IMR-90 (cell line): ENCODE data around the gene HIF1A. TPM values are rescaled to one million over a fixed set of nuclear protein-coding genes. Genes with fewer than 3 reads are reported as not detected.

Experiments used
- ATAC-seq: fragments of 200-7000 bp; cut with Tn5 transposase; 2 replicates; pipeline ENCODE4 v1.9.1; 2020; ENCODE audit warnings: low read depth, mild to moderate bottlenecking, moderate library complexity
- BruUV-seq: library from RNA; stranded (reverse); fragments of 400-500 nt; replicated peaks from 2 replicates; lab custom pipeline; 2021; lab: Mats Ljungman, UMichigan
- CTCF ChIA-PET: fragments of 300-600 bp; formaldehyde crosslinking; extraction: SDS; loops from one replicate; lab custom pipeline; 2021; ENCODE audit warnings: antibody characterized with exemption; lab: Yijun Ruan, JAX
- POLR2A ChIA-PET: fragments of 300-600 bp; sonication (Branson Sonifier 250); formaldehyde crosslinking; loops from one replicate; lab custom pipeline; 2022; ENCODE audit warnings: antibody characterized with exemption; ENCODE audit not compliant: unreplicated experiment; lab: Charles Lee
- DNase-seq: peaks from one replicate; pipeline ENCODE4 v3.0.0; 2013
- H2AFZ ChIP-seq: replicated peaks from 2 replicates; pipeline ENCODE3; 2013; ENCODE audit warnings: low read length, mild to moderate bottlenecking; ENCODE audit not compliant: poor library complexity
- H2AK5ac ChIP-seq: 2 replicates; pipeline ENCODE4 v1.6.1; 2013; ENCODE audit warnings: low read depth, low read length, inconsistent platforms
- H2AK9ac ChIP-seq: replicated peaks from 2 replicates; pipeline ENCODE3; 2013; ENCODE audit warnings: mild to moderate bottlenecking, low read depth, low read length, moderate library complexity; ENCODE audit not compliant: poor library complexity
- H2BK120ac ChIP-seq: 2 replicates; pipeline ENCODE4 v1.6.1; 2013; ENCODE audit warnings: low read depth, low read length, inconsistent platforms
- H2BK15ac ChIP-seq: 3 replicates; pipeline ENCODE4 v1.6.1; 2013; ENCODE audit warnings: low read depth, low read length, inconsistent platforms
- H2BK20ac ChIP-seq: 2 replicates; pipeline ENCODE4 v1.6.1; 2013; ENCODE audit warnings: low read depth, mild to moderate bottlenecking, inconsistent platforms, low read length, moderate library complexity
- H2BK5ac ChIP-seq: 2 replicates; pipeline ENCODE4 v1.6.1; 2013; ENCODE audit warnings: mild to moderate bottlenecking, low read depth, low read length, inconsistent platforms; ENCODE audit not compliant: poor library complexity, severe bottlenecking
- H3K14ac ChIP-seq: replicated peaks from 2 replicates; pipeline ENCODE4 v1.6.1; 2013; ENCODE audit warnings: low read depth, low read length, inconsistent platforms
- H3K18ac ChIP-seq: 2 replicates; pipeline ENCODE4 v1.6.1; 2013; ENCODE audit warnings: low read depth, low read length, control low read depth
- H3K23ac ChIP-seq: 2 replicates; pipeline ENCODE4 v1.6.1; 2013; ENCODE audit warnings: low read depth, low read length, inconsistent platforms
- H3K27ac ChIP-seq: 2 replicates; pipeline ENCODE4 v1.5.1; 2013; ENCODE audit warnings: mild to moderate bottlenecking, control low read depth, low read length; ENCODE audit not compliant: insufficient read depth
- H3K27me3 ChIP-seq: 2 replicates; pipeline ENCODE4 v1.6.1; 2013; ENCODE audit warnings: low read length; ENCODE audit not compliant: control insufficient read depth, insufficient read depth
- H3K36me3 ChIP-seq: 2 replicates; pipeline ENCODE4 v1.6.1; 2013; ENCODE audit warnings: low read length, mixed read lengths; ENCODE audit not compliant: control insufficient read depth, insufficient read depth
- H3K4ac ChIP-seq: 2 replicates; pipeline ENCODE4 v1.6.1; 2013; ENCODE audit warnings: low read depth, low read length, inconsistent platforms
- H3K4me1 ChIP-seq: 2 replicates; pipeline ENCODE4 v1.6.1; 2013; ENCODE audit warnings: low read length, mixed read lengths; ENCODE audit not compliant: control insufficient read depth, insufficient read depth
- H3K4me2 ChIP-seq: 2 replicates; pipeline ENCODE4 v1.6.1; 2013; ENCODE audit warnings: low read depth, mild to moderate bottlenecking, control low read depth, low read length, moderate library complexity
- H3K4me3 ChIP-seq: 2 replicates; pipeline ENCODE4 v1.5.1; 2013; ENCODE audit warnings: low read depth, mild to moderate bottlenecking, control low read depth, low read length, moderate library complexity; ENCODE audit not compliant: insufficient read depth
- H3K56ac ChIP-seq: 2 replicates; pipeline ENCODE4 v1.6.1; 2013; ENCODE audit warnings: low read length, inconsistent platforms; ENCODE audit not compliant: insufficient read depth; ENCODE audit errors: extremely low read depth
- H3K79me1 ChIP-seq, 2 experiments: 2 replicates each; pipeline ENCODE4 v1.6.1; 2013; ENCODE audit warnings: low read length in 2 of 2, inconsistent platforms in 1 of 2, low read depth in 1 of 2
- H3K9ac ChIP-seq: 2 replicates; pipeline ENCODE4 v1.6.1; 2013; ENCODE audit warnings: low read depth, low read length, control low read depth
- H3K9me1 ChIP-seq: 2 replicates; pipeline ENCODE4 v1.6.1; 2013; ENCODE audit warnings: low read length, inconsistent platforms; ENCODE audit not compliant: insufficient read depth
- H3K9me3 ChIP-seq: 2 replicates; pipeline ENCODE4 v1.6.1; 2013; ENCODE audit warnings: low read length; ENCODE audit not compliant: control insufficient read depth, insufficient read depth
- H4K20me1 ChIP-seq: 2 replicates; pipeline ENCODE4 v1.6.1; 2013; ENCODE audit warnings: low read length, inconsistent platforms; ENCODE audit not compliant: insufficient read depth
- H4K5ac ChIP-seq: 2 replicates; pipeline ENCODE4 v1.6.1; 2013; ENCODE audit warnings: mild to moderate bottlenecking, low read depth, low read length, control low read depth
- H4K8ac ChIP-seq, 2 experiments: 2 replicates each; pipeline ENCODE4 v1.6.1; 2013; ENCODE audit warnings: low read depth in 2 of 2, low read length in 2 of 2, control low read depth in 1 of 2, inconsistent platforms in 1 of 2
- H4K91ac ChIP-seq: 2 replicates; pipeline ENCODE4 v1.6.1; 2013; ENCODE audit warnings: low read depth, low read length, inconsistent platforms; ENCODE audit not compliant: insufficient read depth
- BHLHE40 ChIP-seq: fragments of 150-350 bp; IDR thresholded peaks from 2 replicates; pipeline ENCODE4 v1.6.1; 2016; ENCODE audit warnings: mild to moderate bottlenecking, low read depth, low read length
- CEBPB ChIP-seq: IDR thresholded peaks from 2 replicates; pipeline ENCODE4 v1.6.1; 2012; ENCODE audit warnings: low read depth, low read length, improper control_type of control experiment
- CHD1 ChIP-seq: IDR thresholded peaks from 2 replicates; pipeline ENCODE4 v1.6.1; 2012; ENCODE audit warnings: low read depth, low read length, improper control_type of control experiment
- FOS ChIP-seq: fragments of 150-350 bp; IDR thresholded peaks from 2 replicates; pipeline ENCODE4 v1.6.1; 2016; ENCODE audit warnings: low read depth, low read length
- MAZ ChIP-seq: IDR thresholded peaks from 2 replicates; pipeline ENCODE4 v1.6.1; 2012; ENCODE audit warnings: low read depth, mild to moderate bottlenecking, low read length, improper control_type of control experiment, moderate library complexity, borderline replicate concordance
- MXI1 ChIP-seq: IDR thresholded peaks from 2 replicates; pipeline ENCODE4 v1.6.1; 2012; ENCODE audit warnings: low read depth, mild to moderate bottlenecking, low read length, moderate library complexity, borderline replicate concordance
- NFE2L2 ChIP-seq: fragments of 150-350 bp; IDR thresholded peaks from 2 replicates; pipeline ENCODE4 v1.6.1; 2016; ENCODE audit warnings: low read depth, mild to moderate bottlenecking, low read length
- POLR2A ChIP-seq: IDR thresholded peaks from 2 replicates; pipeline ENCODE4 v1.6.1; 2012; ENCODE audit warnings: mild to moderate bottlenecking, low read depth, low read length
- RAD21 ChIP-seq: IDR thresholded peaks from 2 replicates; pipeline ENCODE4 v1.6.1; 2012; ENCODE audit warnings: low read length, improper control_type of control experiment
- RFX5 ChIP-seq: IDR thresholded peaks from 2 replicates; pipeline ENCODE4 v1.8.0; 2012; ENCODE audit warnings: low read depth, mild to moderate bottlenecking, low read length, moderate library complexity
- SMC3 ChIP-seq: fragments of 150-350 bp; IDR thresholded peaks from 2 replicates; pipeline ENCODE4 v1.6.1; 2016; ENCODE audit warnings: low read depth, mild to moderate bottlenecking, antibody characterized with exemption, low read length, moderate library complexity
- WGBS, 2 experiments: methylation state at CpG; one replicate each; pipeline versions ENCODE4 v1.1.5 to v1.1.7; 2013; ENCODE audit warnings: missing lambda C conversion rate in 2 of 2; ENCODE audit not compliant: insufficient read length in 1 of 2; ENCODE audit errors: extremely low coverage in 2 of 2; 5-methylcytosine and 5-hydroxymethylcytosine counted together
- dilution Hi-C: fragments of 300-500 bp; cut with HindIII; formaldehyde crosslinking; loops from one replicate; pipeline ENCODE4 v1.14.3; 2018; ENCODE audit warnings: low sequenced_read_pairs; ENCODE audit not compliant: unreplicated experiment
- in situ Hi-C: fragments of 300-500 bp; cut with MboI; formaldehyde crosslinking; loops from 3 replicates; pipeline ENCODE4 v1.14.3; 2019; ENCODE audit warnings: low sequenced_read_pairs, inconsistent platforms, mixed read lengths
- intact Hi-C: fragments of 100-400 bp; cut with micrococcal nuclease; formaldehyde crosslinking; loops from 2 replicates; pipeline ENCODE4 v1.10.0; 2022
- polyA plus RNA-seq, 3 experiments: library from polyadenylated mRNA; depleted of rRNA; stranded (reverse); fragments of >200 nt; gene quantifications; 2 replicates each; pipeline ENCODE4 v1.2.3, GENCODE V29; 2012; ENCODE audit warnings: low replicate concordance in 1 of 3
- total RNA-seq: library from RNA; depleted of rRNA; stranded (reverse); fragments of >200 nt; gene quantifications from 2 replicates; pipeline ENCODE4 v1.2.3, GENCODE V29; 2012
- TF ChIP-seq, protein P1 (sequence below): fragments of 150-350 bp; IDR thresholded peaks from 2 replicates; pipeline ENCODE4 v1.6.1; 2017; ENCODE audit warnings: mild to moderate bottlenecking, antibody characterized with exemption, low read length, low read depth
- TF ChIP-seq, protein P2 (sequence below): fragments of 150-350 bp; IDR thresholded peaks from 2 replicates; pipeline ENCODE4 v1.6.1; 2016; ENCODE audit warnings: low read depth, mild to moderate bottlenecking, low read length, moderate library complexity, borderline replicate concordance
- TF ChIP-seq, protein P3 (sequence below): conservative IDR thresholded peaks from 2 replicates; pipeline ENCODE4 v1.5.1; 2012; ENCODE audit warnings: mild to moderate bottlenecking, low read depth, low read length, improper control_type of control experiment

Gene HIF1A
- total and polyA plus RNA-seq, 2 of the 4 experiments (the other 2 are of a cell fraction) = 128 to 301 TPM

DNA sequence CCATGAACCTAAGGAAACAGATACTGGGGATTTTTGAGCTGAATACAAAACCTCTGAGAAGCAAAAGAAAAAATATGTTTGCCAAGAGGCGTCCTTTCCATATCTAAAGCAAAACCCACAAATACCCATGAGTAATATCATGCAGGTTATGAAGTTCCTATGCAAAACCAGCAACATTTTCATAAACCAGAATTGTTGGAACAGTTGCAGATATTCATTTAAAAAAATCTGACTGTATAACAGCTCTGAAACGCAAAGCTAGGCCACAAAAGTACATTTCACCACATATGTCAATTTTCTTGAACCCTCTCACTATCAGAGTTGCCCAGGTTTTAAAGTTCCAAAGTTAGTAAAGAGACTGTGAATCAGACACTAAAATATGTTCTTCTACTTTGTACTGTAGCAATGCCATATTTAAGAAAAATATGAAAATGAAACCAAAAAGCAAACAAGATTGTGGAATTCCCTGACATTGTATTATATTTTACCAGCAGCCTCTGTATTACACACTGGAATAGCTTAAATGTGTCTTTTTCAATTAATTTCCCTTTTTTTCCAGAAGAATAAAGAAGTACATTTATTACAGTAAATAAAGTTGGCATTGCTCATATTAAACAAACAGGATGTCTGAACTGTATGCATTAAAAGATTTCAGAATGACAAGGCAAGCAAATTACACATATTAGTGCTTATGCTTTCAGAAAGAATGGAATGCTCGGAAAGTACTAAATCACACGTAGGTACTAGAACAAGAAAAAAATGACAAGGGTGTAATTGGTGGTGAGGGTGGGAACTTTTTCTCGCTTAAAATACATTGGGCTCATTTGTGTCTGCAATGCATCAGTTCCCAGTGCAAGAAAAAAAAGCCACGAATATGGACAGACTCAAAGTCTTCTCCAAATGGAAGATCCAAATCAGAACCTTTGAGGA, 33.6 kb upstream of the HIF1A start:
- Histone ChIP-seq H3K9me1 (peaks cover 7% of the 10 kb centered on the region), H3K27me3 (no peaks in the 10 kb centered on the region), H3K4me3 (no peak overlapping the region), H3K18ac (peak overlapping the region; percentile 54), H3K23ac (peak overlapping the region; percentile 83), H2AK9ac (peak overlapping the region; percentile 58), H2BK20ac (peak overlapping the region; percentile 96), H4K5ac (peak overlapping the region; percentile 74), H3K4me2 (peak overlapping the region; percentile 72), H4K8ac (peak overlapping the region; percentile 52 to 93), H3K4me1 (peaks cover 14% of the 10 kb centered on the region), H2AFZ (peak overlapping the region; percentile 69), H3K14ac (peak overlapping the region; percentile 96), H3K79me1 (peaks cover 0 to 5% of the 10 kb centered on the region in 2 experiments; a peak in 1 of 4 replicates), H2BK120ac (peak overlapping the region; percentile 92), H4K20me1 (no peaks in the 10 kb centered on the region), H3K36me3 (no peaks in the 10 kb centered on the region), H3K27ac (peak overlapping the region; percentile 59), H2AK5ac (peak overlapping the region; percentile 91), H3K9ac (no peak overlapping the region), H4K91ac (peak overlapping the region; percentile 89), H3K4ac (peak overlapping the region; percentile 93), H3K56ac (0 out of 2 replicates have a peak overlapping the region, but pooled peaks have one; percentile 65), H3K9me3 (no peaks in the 10 kb centered on the region), H2BK15ac (peak overlapping the region; percentile 90; the same call in 2 of the 3 replicates), H2BK5ac (peak overlapping the region; percentile 76)
- 60% methylated on average over 1 of the region's 6 CpGs; no CpG with 5 or more reads in 1 of the 2 experiments for WGBS, 2 experiments
- DNase-seq = peak; percentile 58
- no TSS peak for BruUV-seq
- CTCF ChIA-PET = no interaction called here
- ATAC-seq = peak; percentile 67
- POLR2A ChIA-PET = interaction anchor here (0.6 kb wide), 1 partner anchor 79 kb away, joined by 4 read pairs; no protein-coding TSS in a partner anchor
- in situ Hi-C loops = no loop called here
- dilution Hi-C loops = no loop called here
- intact Hi-C loops = no loop called here
- TF ChIP-seq, protein P1, sequence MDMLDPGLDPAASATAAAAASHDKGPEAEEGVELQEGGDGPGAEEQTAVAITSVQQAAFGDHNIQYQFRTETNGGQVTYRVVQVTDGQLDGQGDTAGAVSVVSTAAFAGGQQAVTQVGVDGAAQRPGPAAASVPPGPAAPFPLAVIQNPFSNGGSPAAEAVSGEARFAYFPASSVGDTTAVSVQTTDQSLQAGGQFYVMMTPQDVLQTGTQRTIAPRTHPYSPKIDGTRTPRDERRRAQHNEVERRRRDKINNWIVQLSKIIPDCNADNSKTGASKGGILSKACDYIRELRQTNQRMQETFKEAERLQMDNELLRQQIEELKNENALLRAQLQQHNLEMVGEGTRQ = no peak
- TF ChIP-seq MXI1 (no peak), BHLHE40 (no peak), CEBPB (no peak), NFE2L2 (no peak), RAD21 (no peak), SMC3 (no peak), RFX5 (no peak), POLR2A (no peak), FOS (no peak), MAZ (no peak), CHD1 (no peak)
- TF ChIP-seq, protein P2, sequence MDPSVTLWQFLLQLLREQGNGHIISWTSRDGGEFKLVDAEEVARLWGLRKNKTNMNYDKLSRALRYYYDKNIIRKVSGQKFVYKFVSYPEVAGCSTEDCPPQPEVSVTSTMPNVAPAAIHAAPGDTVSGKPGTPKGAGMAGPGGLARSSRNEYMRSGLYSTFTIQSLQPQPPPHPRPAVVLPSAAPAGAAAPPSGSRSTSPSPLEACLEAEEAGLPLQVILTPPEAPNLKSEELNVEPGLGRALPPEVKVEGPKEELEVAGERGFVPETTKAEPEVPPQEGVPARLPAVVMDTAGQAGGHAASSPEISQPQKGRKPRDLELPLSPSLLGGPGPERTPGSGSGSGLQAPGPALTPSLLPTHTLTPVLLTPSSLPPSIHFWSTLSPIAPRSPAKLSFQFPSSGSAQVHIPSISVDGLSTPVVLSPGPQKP = no peak
- TF ChIP-seq, protein P3, sequence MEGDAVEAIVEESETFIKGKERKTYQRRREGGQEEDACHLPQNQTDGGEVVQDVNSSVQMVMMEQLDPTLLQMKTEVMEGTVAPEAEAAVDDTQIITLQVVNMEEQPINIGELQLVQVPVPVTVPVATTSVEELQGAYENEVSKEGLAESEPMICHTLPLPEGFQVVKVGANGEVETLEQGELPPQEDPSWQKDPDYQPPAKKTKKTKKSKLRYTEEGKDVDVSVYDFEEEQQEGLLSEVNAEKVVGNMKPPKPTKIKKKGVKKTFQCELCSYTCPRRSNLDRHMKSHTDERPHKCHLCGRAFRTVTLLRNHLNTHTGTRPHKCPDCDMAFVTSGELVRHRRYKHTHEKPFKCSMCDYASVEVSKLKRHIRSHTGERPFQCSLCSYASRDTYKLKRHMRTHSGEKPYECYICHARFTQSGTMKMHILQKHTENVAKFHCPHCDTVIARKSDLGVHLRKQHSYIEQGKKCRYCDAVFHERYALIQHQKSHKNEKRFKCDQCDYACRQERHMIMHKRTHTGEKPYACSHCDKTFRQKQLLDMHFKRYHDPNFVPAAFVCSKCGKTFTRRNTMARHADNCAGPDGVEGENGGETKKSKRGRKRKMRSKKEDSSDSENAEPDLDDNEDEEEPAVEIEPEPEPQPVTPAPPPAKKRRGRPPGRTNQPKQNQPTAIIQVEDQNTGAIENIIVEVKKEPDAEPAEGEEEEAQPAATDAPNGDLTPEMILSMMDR = no peak
